Hepatocyte (in vitro differentiated cells): ENCODE results near the gene ANK2. TPM values are rescaled to one million over a fixed set of nuclear protein-coding genes. Genes with fewer than 3 reads are reported as not detected.

ENCODE experiments used
- DNase-seq: peaks from one replicate; pipeline ENCODE4 v3.0.0-alpha.2; 2016; ENCODE audit warnings: low spot score
- H2AFZ ChIP-seq: fragments of 200-600 bp; sonication (generic); 2 replicates; pipeline ENCODE4 v1.6.0; 2016; ENCODE audit warnings: antibody characterized with exemption, mild to moderate bottlenecking
- H3K27ac ChIP-seq: fragments of 200-600 bp; sonication (generic); 2 replicates; pipeline ENCODE4 v1.5.1; 2016; ENCODE audit warnings: mild to moderate bottlenecking
- H3K27me3 ChIP-seq: fragments of 200-600 bp; sonication (generic); 2 replicates; pipeline ENCODE4 v1.6.1; 2016
- H3K36me3 ChIP-seq: fragments of 200-600 bp; sonication (generic); replicated peaks from 2 replicates; pipeline ENCODE4 v1.5.1; 2016; ENCODE audit warnings: low read depth; ENCODE audit not compliant: insufficient read depth
- H3K4me1 ChIP-seq: fragments of 200-600 bp; sonication (generic); 2 replicates; pipeline ENCODE4 v1.5.1; 2016; ENCODE audit warnings: mild to moderate bottlenecking, moderate library complexity; ENCODE audit not compliant: insufficient read depth
- H3K4me2 ChIP-seq: fragments of 200-600 bp; sonication (generic); 2 replicates; pipeline ENCODE4 v1.6.0; 2016
- H3K4me3 ChIP-seq: fragments of 200-600 bp; sonication (generic); 2 replicates; pipeline ENCODE4 v1.5.1; 2016; ENCODE audit warnings: mild to moderate bottlenecking
- H3K79me2 ChIP-seq: fragments of 200-600 bp; sonication (generic); 2 replicates; pipeline ENCODE4 v1.6.0; 2017; ENCODE audit warnings: mild to moderate bottlenecking
- H3K9me2 ChIP-seq: fragments of 200-600 bp; sonication (generic); replicated peaks from 2 replicates; pipeline ENCODE4 v1.6.0; 2017; ENCODE audit warnings: mild to moderate bottlenecking; ENCODE audit not compliant: insufficient read depth
- H3K9me3 ChIP-seq: fragments of 200-600 bp; sonication (generic); 2 replicates; pipeline ENCODE4 v1.5.1; 2016; ENCODE audit warnings: low read depth, mild to moderate bottlenecking
- H4K20me1 ChIP-seq: fragments of 200-600 bp; sonication (generic); 2 replicates; pipeline ENCODE4 v1.6.0; 2016; ENCODE audit warnings: mild to moderate bottlenecking; ENCODE audit not compliant: insufficient read depth, poor library complexity, severe bottlenecking
- EZH2 ChIP-seq: fragments of 200-600 bp; sonication (generic); IDR thresholded peaks from 2 replicates; pipeline ENCODE4 v1.6.1; 2016; ENCODE audit warnings: antibody characterized with exemption, mild to moderate bottlenecking, borderline replicate concordance
- EZH2phosphoT487 ChIP-seq: fragments of 200-600 bp; sonication (generic); IDR thresholded peaks from one replicate; pipeline ENCODE4 v1.6.1; 2018; ENCODE audit warnings: antibody characterized with exemption, mild to moderate bottlenecking, low read depth, moderate library complexity; ENCODE audit not compliant: unreplicated experiment, severe bottlenecking
- WGBS: methylation state at CpG from one replicate; pipeline ENCODE4 v1.1.6; 2016; ENCODE audit warnings: low lambda C conversion rate; ENCODE audit errors: missing lambda C conversion rate; 5-methylcytosine and 5-hydroxymethylcytosine counted together
- polyA plus RNA-seq: library from polyadenylated mRNA; unstranded; fragments of >200 nt; fragmentation: Nextera tagmentation; extraction: Ambion mirVana; gene quantifications from 2 replicates; pipeline ENCODE4 v1.2.1, GENCODE V29; 2016
- total RNA-seq: library from RNA; depleted of rRNA; stranded (reverse); fragments of >200 nt; gene quantifications from 2 replicates; pipeline ENCODE4 v1.2.3, GENCODE V29; 2014
- TF ChIP-seq, protein P1 (sequence below): fragments of 200-600 bp; sonication (generic); IDR thresholded peaks from 2 replicates; pipeline ENCODE4 v1.5.1; 2016; ENCODE audit warnings: antibody characterized with exemption, mild to moderate bottlenecking; ENCODE audit not compliant: poor library complexity

The ANK2 gene
- total and polyA plus RNA-seq, 2 experiments from 2014 or later = 3.6 to 17.5 TPM

DNA sequence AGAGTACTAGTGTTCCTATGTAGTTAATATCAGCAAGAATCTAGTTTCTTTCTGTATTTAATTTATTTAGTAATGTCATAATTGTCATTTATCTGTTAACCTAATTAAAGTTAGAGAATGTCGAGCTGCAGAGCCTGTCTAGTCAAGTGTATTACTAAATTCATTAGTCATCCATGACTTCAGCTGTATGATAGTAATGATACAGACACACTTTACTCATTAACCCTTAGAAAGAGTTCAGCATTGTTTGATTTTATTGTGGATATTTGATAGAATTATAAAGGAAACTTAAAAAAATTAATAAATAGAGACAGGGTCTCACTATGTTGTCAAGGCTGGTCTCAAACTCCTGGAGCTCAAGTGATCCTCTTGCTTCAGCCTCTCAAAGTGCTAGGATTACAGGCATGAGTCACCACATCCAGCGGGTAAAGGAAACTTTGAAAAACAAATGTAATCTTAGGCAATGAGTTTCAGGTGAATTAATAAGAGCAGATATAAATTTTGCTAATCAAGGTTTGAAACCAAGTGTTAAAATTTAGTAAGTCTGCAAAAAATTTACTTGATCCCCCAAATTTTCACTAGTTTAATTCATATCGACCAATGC is 110.6 kb downstream of the ANK2 start:
- TF ChIP-seq, protein P1, sequence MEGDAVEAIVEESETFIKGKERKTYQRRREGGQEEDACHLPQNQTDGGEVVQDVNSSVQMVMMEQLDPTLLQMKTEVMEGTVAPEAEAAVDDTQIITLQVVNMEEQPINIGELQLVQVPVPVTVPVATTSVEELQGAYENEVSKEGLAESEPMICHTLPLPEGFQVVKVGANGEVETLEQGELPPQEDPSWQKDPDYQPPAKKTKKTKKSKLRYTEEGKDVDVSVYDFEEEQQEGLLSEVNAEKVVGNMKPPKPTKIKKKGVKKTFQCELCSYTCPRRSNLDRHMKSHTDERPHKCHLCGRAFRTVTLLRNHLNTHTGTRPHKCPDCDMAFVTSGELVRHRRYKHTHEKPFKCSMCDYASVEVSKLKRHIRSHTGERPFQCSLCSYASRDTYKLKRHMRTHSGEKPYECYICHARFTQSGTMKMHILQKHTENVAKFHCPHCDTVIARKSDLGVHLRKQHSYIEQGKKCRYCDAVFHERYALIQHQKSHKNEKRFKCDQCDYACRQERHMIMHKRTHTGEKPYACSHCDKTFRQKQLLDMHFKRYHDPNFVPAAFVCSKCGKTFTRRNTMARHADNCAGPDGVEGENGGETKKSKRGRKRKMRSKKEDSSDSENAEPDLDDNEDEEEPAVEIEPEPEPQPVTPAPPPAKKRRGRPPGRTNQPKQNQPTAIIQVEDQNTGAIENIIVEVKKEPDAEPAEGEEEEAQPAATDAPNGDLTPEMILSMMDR = no peak
- TF ChIP-seq EZH2 (no peak), EZH2phosphoT487 (no peak)
- no peak overlapping the region for H2AFZ ChIP-seq
- H4K20me1 ChIP-seq = no peaks in the 10 kb centered on the region
- H3K4me1 ChIP-seq = no peaks in the 10 kb centered on the region
- no peak for DNase-seq
- H3K4me2 ChIP-seq = no peak overlapping the region
- WGBS = 92% methylated on average over 3 of the region's 3 CpGs
- H3K9me2 ChIP-seq = no peaks in the 10 kb centered on the region
- no peak overlapping the region for H3K27ac ChIP-seq
- no peaks in the 10 kb centered on the region for H3K27me3 ChIP-seq
- no peaks in the 10 kb centered on the region for H3K36me3 ChIP-seq
- H3K9me3 ChIP-seq = no peaks in the 10 kb centered on the region
- H3K79me2 ChIP-seq = no peaks in the 10 kb centered on the region
- H3K4me3 ChIP-seq = no peak overlapping the region

DNA sequence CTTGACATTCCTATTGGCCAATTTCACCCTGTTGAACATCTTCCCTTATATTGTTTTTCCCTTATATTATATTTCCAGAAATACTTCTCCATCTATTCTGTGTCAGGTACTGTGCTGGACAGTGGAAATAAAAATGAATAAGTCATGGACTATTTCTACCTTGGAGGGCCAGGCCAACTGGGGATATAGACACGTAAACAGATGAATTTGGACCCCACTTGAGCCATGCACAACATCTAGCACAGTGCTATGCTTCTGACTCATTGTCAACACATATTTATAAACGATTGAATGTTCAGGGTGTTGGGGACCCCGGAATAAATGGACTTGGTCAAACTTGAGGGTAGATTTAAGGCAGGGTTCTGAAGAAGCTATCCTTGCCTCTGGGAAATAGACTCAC is 111.1 kb downstream of the ANK2 start:
- Histone ChIP-seq H3K36me3 (no peaks in the 10 kb centered on the region), H3K27me3 (no peaks in the 10 kb centered on the region), H4K20me1 (no peaks in the 10 kb centered on the region), H3K27ac (no peak overlapping the region), H3K4me3 (no peak overlapping the region), H3K9me2 (no peaks in the 10 kb centered on the region), H3K4me2 (no peak overlapping the region), H3K79me2 (no peaks in the 10 kb centered on the region), H3K4me1 (no peaks in the 10 kb centered on the region), H2AFZ (no peak overlapping the region), H3K9me3 (no peaks in the 10 kb centered on the region)
- 93% methylated on average over 3 of the region's 3 CpGs for WGBS
- DNase-seq = no peak
- TF ChIP-seq EZH2phosphoT487 (no peak), EZH2 (no peak)
- TF ChIP-seq, protein P1 = no peak

DNA sequence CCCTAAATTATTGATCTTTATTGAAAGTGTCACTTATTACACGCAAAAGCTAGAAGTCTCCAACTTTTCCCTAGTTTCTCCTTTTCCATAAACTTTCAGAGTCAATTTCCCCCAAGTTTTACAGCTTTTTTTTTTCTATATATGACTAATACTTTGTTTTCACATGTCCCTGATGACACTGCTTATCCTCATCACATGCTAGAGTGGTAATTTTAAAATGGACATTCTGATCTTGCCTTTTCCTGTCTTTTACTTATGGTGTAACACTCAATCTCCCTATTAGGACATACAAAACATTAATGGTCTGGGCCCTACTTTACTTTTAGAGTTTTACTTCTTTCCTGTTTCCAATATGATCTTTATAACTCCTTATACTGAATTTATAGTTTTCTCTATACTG is 112.6 kb downstream of the ANK2 start:
- TF ChIP-seq, protein P1 = no peak
- TF ChIP-seq EZH2 (no peak), EZH2phosphoT487 (no peak)
- no peaks in the 10 kb centered on the region for H3K9me2 ChIP-seq
- H3K36me3 ChIP-seq = no peaks in the 10 kb centered on the region
- no peaks in the 10 kb centered on the region for H3K79me2 ChIP-seq
- H3K4me3 ChIP-seq = no peak overlapping the region
- H4K20me1 ChIP-seq = no peaks in the 10 kb centered on the region
- no peaks in the 10 kb centered on the region for H3K27me3 ChIP-seq
- no peak overlapping the region for H3K27ac ChIP-seq
- H2AFZ ChIP-seq = no peak overlapping the region
- no peak for DNase-seq
- H3K9me3 ChIP-seq = no peaks in the 10 kb centered on the region
- 96% methylated on average over 1 of the region's 1 CpG for WGBS
- H3K4me1 ChIP-seq = no peaks in the 10 kb centered on the region
- H3K4me2 ChIP-seq = no peak overlapping the region

DNA sequence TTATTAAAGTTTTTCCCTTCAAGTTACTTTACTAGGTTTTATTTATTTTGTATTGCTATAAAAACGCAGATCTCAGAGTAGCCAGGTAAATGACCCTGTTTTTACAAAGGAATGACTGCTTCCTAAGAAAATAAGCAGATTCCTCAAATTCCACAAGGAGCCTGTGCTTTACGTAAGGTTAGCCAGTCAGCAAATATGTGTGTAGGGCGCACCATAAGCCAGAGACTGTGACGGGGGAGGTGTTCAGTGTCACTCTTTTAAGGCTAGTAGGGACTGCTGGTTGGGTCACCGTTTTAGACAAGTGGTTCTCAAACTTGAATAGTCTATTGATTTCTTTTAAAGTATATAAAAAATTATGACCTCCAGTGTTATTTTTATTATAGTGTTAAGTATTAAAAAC is 119.9 kb downstream of the ANK2 start:
- no peaks in the 10 kb centered on the region for H3K27me3 ChIP-seq
- H3K9me3 ChIP-seq = no peaks in the 10 kb centered on the region
- peaks cover 14% of the 10 kb centered on the region for H3K4me1 ChIP-seq
- H3K36me3 ChIP-seq = no peaks in the 10 kb centered on the region
- H3K4me3 ChIP-seq = no peak overlapping the region
- H3K9me2 ChIP-seq = no peaks in the 10 kb centered on the region
- no peak for DNase-seq
- peak overlapping the region; percentile 14 for H3K4me2 ChIP-seq
- H4K20me1 ChIP-seq = no peaks in the 10 kb centered on the region
- TF ChIP-seq EZH2 (no peak), EZH2phosphoT487 (no peak)
- TF ChIP-seq, protein P1 = no peak
- H3K79me2 ChIP-seq = no peaks in the 10 kb centered on the region
- 28% methylated on average over 5 of the region's 5 CpGs for WGBS
- H3K27ac ChIP-seq = no peak overlapping the region
- no peak overlapping the region for H2AFZ ChIP-seq
